ENCODE data around the gene UBE2R2. TPM values are rescaled to one million over a fixed set of nuclear protein-coding genes. Genes with fewer than 3 reads are reported as not detected.
A peak's percentile ranks its signal among the peaks of the same experiment; 100 is the strongest.

UBE2R2 gene
- polyA plus RNA-seq, 1 donor, result 48.9 TPM

DNA sequence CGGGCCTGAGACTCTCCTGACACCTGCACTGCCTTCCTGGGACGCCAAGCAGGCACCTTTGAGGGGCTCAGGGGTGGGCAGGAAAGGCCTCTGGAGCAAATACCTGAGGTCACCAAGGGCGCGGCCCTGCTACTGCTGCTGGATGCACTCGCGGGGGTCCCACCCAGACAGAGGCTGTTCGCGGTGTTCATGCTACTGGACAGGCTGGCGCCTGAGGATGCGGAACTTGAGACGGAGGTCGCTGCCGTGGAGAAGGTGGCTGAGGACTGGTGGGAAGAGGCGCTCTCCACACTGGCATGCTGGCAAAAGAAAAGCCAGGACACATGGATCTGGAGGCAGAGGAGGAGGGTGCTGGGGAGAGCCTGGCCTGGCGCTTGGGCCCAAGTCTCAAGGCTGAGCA is 110.7 kb downstream of the UBE2R2 start:
- no peaks in the 10 kb centered on the region for H3K9me3 ChIP-seq (ENCODE audit: control insufficient read depth, low read depth, low read length)
- H3K27ac ChIP-seq (ENCODE audit: low read length), result no peak overlapping the region
- H3K27me3 ChIP-seq (ENCODE audit: control insufficient read depth, insufficient read depth, low read length), result no peaks in the 10 kb centered on the region
- DNase-seq, result no peak
- peaks cover 83% of the 10 kb centered on the region for H3K36me3 ChIP-seq (ENCODE audit: control insufficient read depth, insufficient read depth, low read length)
- H3K4me3 ChIP-seq (ENCODE audit: low read length), result no peak overlapping the region
- no CpG with 5 or more reads among the region's 15 CpGs for WGBS (ENCODE audit: insufficient coverage, low lambda C conversion rate)
- H3K4me1 ChIP-seq (ENCODE audit: control insufficient read depth, insufficient read depth, low read length), result no peaks in the 10 kb centered on the region

- H3K27ac ChIP-seq (ENCODE audit: low read length), result no peak overlapping the region
- H3K36me3 ChIP-seq (ENCODE audit: control insufficient read depth, insufficient read depth, low read length), result peaks cover 84% of the 10 kb centered on the region
- H3K4me3 ChIP-seq (ENCODE audit: low read length), result no peak overlapping the region
- no peaks in the 10 kb centered on the region for H3K9me3 ChIP-seq (ENCODE audit: control insufficient read depth, low read depth, low read length)
- WGBS (ENCODE audit: insufficient coverage, low lambda C conversion rate), result no CpG with 5 or more reads among the region's 3 CpGs
- no peak for DNase-seq
- H3K4me1 ChIP-seq (ENCODE audit: control insufficient read depth, insufficient read depth, low read length), result no peaks in the 10 kb centered on the region
- H3K27me3 ChIP-seq (ENCODE audit: control insufficient read depth, insufficient read depth, low read length), result no peaks in the 10 kb centered on the region
Measured at GRCh38 chr9:33931326-33931725, 114.4 kb downstream of the UBE2R2 start.

- no peaks in the 10 kb centered on the region for H3K27me3 ChIP-seq (ENCODE audit: control insufficient read depth, insufficient read depth, low read length)
- H3K27ac ChIP-seq (ENCODE audit: low read length), result no peak overlapping the region
- no CpG with 5 or more reads among the region's 20 CpGs for WGBS (ENCODE audit: insufficient coverage, low lambda C conversion rate)
- H3K4me1 ChIP-seq (ENCODE audit: control insufficient read depth, insufficient read depth, low read length), result no peaks in the 10 kb centered on the region
- no peaks in the 10 kb centered on the region for H3K9me3 ChIP-seq (ENCODE audit: control insufficient read depth, low read depth, low read length)
- peak; percentile 41 to 68 for DNase-seq
- H3K36me3 ChIP-seq (ENCODE audit: control insufficient read depth, insufficient read depth, low read length), result peaks cover 76% of the 10 kb centered on the region
- no peak overlapping the region for H3K4me3 ChIP-seq (ENCODE audit: low read length)
Measured at GRCh38 chr9:33932078-33932807, 115.3 kb downstream of the UBE2R2 start.

GRCh38 chr9:33934188-33934878 is 117.4 kb downstream of the UBE2R2 start:
- Histone ChIP-seq H3K36me3 (ENCODE audit: control insufficient read depth, insufficient read depth, low read length) (peaks cover 66% of the 10 kb centered on the region), H3K4me3 (ENCODE audit: low read length) (no peak overlapping the region), H3K27me3 (ENCODE audit: control insufficient read depth, insufficient read depth, low read length) (no peaks in the 10 kb centered on the region), H3K27ac (ENCODE audit: low read length) (no peak overlapping the region), H3K9me3 (ENCODE audit: control insufficient read depth, low read depth, low read length) (no peaks in the 10 kb centered on the region), H3K4me1 (ENCODE audit: control insufficient read depth, insufficient read depth, low read length) (no peaks in the 10 kb centered on the region)
- no peak for DNase-seq
- 92% methylated on average over 2 of the region's 5 CpGs for WGBS (ENCODE audit: insufficient coverage, low lambda C conversion rate)

GRCh38 chr9:33939924-33940874 is 123.2 kb downstream of the UBE2R2 start:
- peak; percentile 47 to 76 for DNase-seq
- Histone ChIP-seq H3K4me1 (ENCODE audit: control insufficient read depth, insufficient read depth, low read length) (no peaks in the 10 kb centered on the region), H3K4me3 (ENCODE audit: low read length) (no peak overlapping the region), H3K27ac (ENCODE audit: low read length) (peak overlapping the region; percentile 73), H3K36me3 (ENCODE audit: control insufficient read depth, insufficient read depth, low read length) (peaks cover 50% of the 10 kb centered on the region), H3K27me3 (ENCODE audit: control insufficient read depth, insufficient read depth, low read length) (no peaks in the 10 kb centered on the region), H3K9me3 (ENCODE audit: control insufficient read depth, low read depth, low read length) (no peaks in the 10 kb centered on the region)
- WGBS (ENCODE audit: insufficient coverage, low lambda C conversion rate), result 83% methylated on average over 2 of the region's 9 CpGs

DNA sequence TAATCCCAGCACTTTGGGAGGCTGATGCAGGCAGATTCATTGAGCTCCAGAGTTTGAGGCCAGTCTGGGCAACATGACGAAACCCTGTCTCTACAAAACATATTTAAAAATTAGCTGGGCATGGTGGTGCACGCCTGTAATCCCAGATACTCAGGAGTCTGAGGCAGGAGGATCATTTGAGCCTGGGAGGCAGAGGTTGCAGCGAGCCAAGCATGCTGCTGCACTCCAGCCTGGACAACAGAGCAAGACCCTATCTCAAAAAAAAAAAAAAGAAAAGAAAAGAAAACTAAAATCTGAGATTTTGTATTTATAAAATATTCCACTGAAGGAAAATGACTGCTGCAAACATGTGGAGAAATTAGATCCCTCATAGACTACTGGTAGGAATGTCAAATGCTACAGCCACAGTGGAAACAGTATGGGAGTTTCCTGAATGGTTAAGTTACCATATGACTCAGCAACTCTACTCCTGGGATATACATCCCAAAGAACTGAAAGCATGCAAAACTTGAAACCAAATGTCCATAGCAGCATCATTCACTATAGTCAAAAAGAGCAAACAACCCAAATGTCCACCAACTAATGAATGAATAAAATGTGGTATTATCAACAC is 125.6 kb downstream of the UBE2R2 start:
- Histone ChIP-seq H3K36me3 (ENCODE audit: control insufficient read depth, insufficient read depth, low read length) (peaks cover 46% of the 10 kb centered on the region), H3K27me3 (ENCODE audit: control insufficient read depth, insufficient read depth, low read length) (no peaks in the 10 kb centered on the region), H3K27ac (ENCODE audit: low read length) (no peak overlapping the region), H3K9me3 (ENCODE audit: control insufficient read depth, low read depth, low read length) (no peaks in the 10 kb centered on the region), H3K4me3 (ENCODE audit: low read length) (no peak overlapping the region), H3K4me1 (ENCODE audit: control insufficient read depth, insufficient read depth, low read length) (no peaks in the 10 kb centered on the region)
- DNase-seq, result no peak
- no CpG with 5 or more reads among the region's 3 CpGs for WGBS (ENCODE audit: insufficient coverage, low lambda C conversion rate)

DNA sequence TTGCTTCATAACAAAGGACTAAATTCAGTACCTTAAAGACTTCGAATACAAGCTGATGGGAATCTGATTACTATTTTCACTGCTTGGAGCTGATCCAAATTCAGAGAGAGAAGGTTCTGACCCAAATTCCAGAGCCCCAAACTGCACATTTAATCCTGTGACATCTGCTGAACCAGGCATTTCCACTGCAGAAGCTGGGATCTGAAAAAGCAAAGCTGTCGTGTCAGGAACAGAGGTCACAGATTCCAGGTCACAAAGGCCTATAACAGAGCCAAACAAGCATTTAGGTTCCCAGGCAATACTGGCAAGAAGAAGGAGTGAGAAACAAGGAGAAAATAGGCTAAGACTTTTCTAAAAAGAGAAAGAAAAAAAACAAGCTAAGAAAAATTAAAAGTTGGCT is 126.4 kb downstream of the UBE2R2 start:
- no peak overlapping the region for H3K4me3 ChIP-seq (ENCODE audit: low read length)
- H3K36me3 ChIP-seq (ENCODE audit: control insufficient read depth, insufficient read depth, low read length), result peaks cover 42% of the 10 kb centered on the region
- no peaks in the 10 kb centered on the region for H3K9me3 ChIP-seq (ENCODE audit: control insufficient read depth, low read depth, low read length)
- no peaks in the 10 kb centered on the region for H3K4me1 ChIP-seq (ENCODE audit: control insufficient read depth, insufficient read depth, low read length)
- no peaks in the 10 kb centered on the region for H3K27me3 ChIP-seq (ENCODE audit: control insufficient read depth, insufficient read depth, low read length)
- H3K27ac ChIP-seq (ENCODE audit: low read length), result no peak overlapping the region
- DNase-seq, result no peak
- no CpG with 5 or more reads among the region's 2 CpGs for WGBS (ENCODE audit: insufficient coverage, low lambda C conversion rate)

GRCh38 chr9:33946779-33947535 is 130.0 kb downstream of the UBE2R2 start:
- WGBS (ENCODE audit: insufficient coverage, low lambda C conversion rate), result no CpG with 5 or more reads among the region's 3 CpGs
- Histone ChIP-seq H3K27me3 (ENCODE audit: control insufficient read depth, insufficient read depth, low read length) (no peaks in the 10 kb centered on the region), H3K9me3 (ENCODE audit: control insufficient read depth, low read depth, low read length) (no peaks in the 10 kb centered on the region), H3K4me1 (ENCODE audit: control insufficient read depth, insufficient read depth, low read length) (no peaks in the 10 kb centered on the region), H3K4me3 (ENCODE audit: low read length) (no peak overlapping the region), H3K27ac (ENCODE audit: low read length) (no peak overlapping the region), H3K36me3 (ENCODE audit: control insufficient read depth, insufficient read depth, low read length) (peaks cover 45% of the 10 kb centered on the region)
- DNase-seq, result no peak

DNA sequence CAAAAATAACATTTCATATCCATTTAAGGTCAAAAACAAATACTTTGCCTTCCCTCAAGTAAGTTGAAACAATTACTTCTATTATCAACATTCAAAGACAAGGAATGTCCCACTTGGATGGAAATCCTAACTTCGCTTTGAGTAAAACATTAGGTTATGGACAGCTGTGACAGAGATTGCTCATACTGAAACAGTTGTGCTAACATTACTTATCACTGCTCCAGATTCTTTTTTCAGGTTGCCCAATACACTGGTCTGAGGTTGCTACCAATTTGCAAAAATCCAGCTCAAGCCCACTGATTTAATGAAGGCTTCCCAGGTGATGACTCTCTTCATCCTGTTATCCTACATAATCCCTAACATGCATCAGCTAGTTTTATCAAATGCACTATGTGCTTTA is 133.4 kb downstream of the UBE2R2 start:
- Histone ChIP-seq H3K4me3 (ENCODE audit: low read length) (no peak overlapping the region), H3K9me3 (ENCODE audit: control insufficient read depth, low read depth, low read length) (no peaks in the 10 kb centered on the region), H3K36me3 (ENCODE audit: control insufficient read depth, insufficient read depth, low read length) (peaks cover 38% of the 10 kb centered on the region), H3K4me1 (ENCODE audit: control insufficient read depth, insufficient read depth, low read length) (no peaks in the 10 kb centered on the region), H3K27ac (ENCODE audit: low read length) (no peak overlapping the region), H3K27me3 (ENCODE audit: control insufficient read depth, insufficient read depth, low read length) (no peaks in the 10 kb centered on the region)
- DNase-seq, result no peak
- no CpG with 5 or more reads among the region's 1 CpG for WGBS (ENCODE audit: insufficient coverage, low lambda C conversion rate)

All from large intestine (tissue), 3 donors.